ENCODE results near the gene TBC1D2. TPM values are rescaled to one million over a fixed set of nuclear protein-coding genes. Genes with fewer than 3 reads are reported as not detected.

Gene TBC1D2
- total and polyA plus RNA-seq, 2 donors (not counting 1 experiment from before 2014, with no cell fraction given) = 7.5 to 24.9 TPM

GRCh38 chr9:98181746-98182068 is 73.7 kb downstream of the TBC1D2 start:
- H3K4me1 ChIP-seq (ENCODE audit: control insufficient read depth, extremely low read depth, insufficient read depth, low read length) = no peaks in the 10 kb centered on the region
- H3K9ac ChIP-seq (ENCODE audit: insufficient read depth, low read length) = no peak overlapping the region
- H3K36me3 ChIP-seq (ENCODE audit: control insufficient read depth, insufficient read depth, low read length) = no peaks in the 10 kb centered on the region
- TF ChIP-seq CTCF (conservative IDR thresholded peaks at IDR 0.05 in 1 of 2, IDR thresholded peaks at IDR 0.05 in 1 of 2; ENCODE audit: low read depth in 1 of 2, low read length in 2 of 2) = no peak
- no peak for TF ChIP-seq EZH2 (IDR thresholded peaks at IDR 0.05; ENCODE audit: low read length, missing control alignments)
- H3K9me3 ChIP-seq (ENCODE audit: control insufficient read depth, insufficient read depth, low read depth, low read length) = no peaks in the 10 kb centered on the region
- H2AFZ ChIP-seq (ENCODE audit: low read length) = no peak overlapping the region
- peaks cover 4% of the 10 kb centered on the region for H3K27me3 ChIP-seq (ENCODE audit: control insufficient read depth, insufficient read depth, low read length)
- no peak overlapping the region for H3K27ac ChIP-seq (ENCODE audit: insufficient read depth, low read length)
- no peaks in the 10 kb centered on the region for H3K79me2 ChIP-seq (ENCODE audit: control insufficient read depth, insufficient read depth, low read length)
- H3K4me3 ChIP-seq (replicated peaks in 1 of 4; ENCODE audit: control extremely low read depth in 1 of 4, insufficient read depth in 1 of 4, low read depth in 3 of 4, low read length in 4 of 4) = no peak overlapping the region
- no peaks in the 10 kb centered on the region for H4K20me1 ChIP-seq (ENCODE audit: control insufficient read depth, extremely low read depth, insufficient read depth, low read length)
- H3K4me2 ChIP-seq (ENCODE audit: extremely low read depth, insufficient read depth, low read length) = no peak overlapping the region
- DNase-seq (ENCODE audit: low read depth in 2 of 2) = no peak

DNA sequence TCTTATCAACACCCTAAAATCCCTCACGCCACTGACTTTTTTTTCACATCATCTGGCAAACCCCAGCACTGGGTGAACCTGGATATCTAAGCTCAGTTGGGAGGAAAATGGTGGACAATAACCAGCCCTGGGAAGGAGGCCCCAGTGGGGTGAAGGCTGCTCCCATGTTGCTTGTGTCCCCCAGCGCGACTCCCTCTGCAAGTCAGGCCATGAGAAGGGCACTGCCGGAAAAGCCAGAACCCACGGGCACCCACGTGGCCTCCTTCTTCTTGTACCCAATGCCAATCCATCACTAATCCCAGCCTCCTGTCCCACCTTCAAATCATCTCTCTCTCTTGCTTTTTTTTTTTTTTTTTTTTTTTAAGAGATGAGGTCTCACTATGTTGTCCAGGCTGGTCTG is 74.5 kb downstream of the TBC1D2 start:
- no peak for TF ChIP-seq EZH2 (IDR thresholded peaks at IDR 0.05; ENCODE audit: low read length, missing control alignments)
- TF ChIP-seq CTCF (conservative IDR thresholded peaks at IDR 0.05 in 1 of 2, IDR thresholded peaks at IDR 0.05 in 1 of 2; ENCODE audit: low read depth in 1 of 2, low read length in 2 of 2) = no peak
- no peaks in the 10 kb centered on the region for H4K20me1 ChIP-seq (ENCODE audit: control insufficient read depth, extremely low read depth, insufficient read depth, low read length)
- no peaks in the 10 kb centered on the region for H3K4me1 ChIP-seq (ENCODE audit: control insufficient read depth, extremely low read depth, insufficient read depth, low read length)
- DNase-seq (ENCODE audit: low read depth in 2 of 2) = no peak
- no peaks in the 10 kb centered on the region for H3K79me2 ChIP-seq (ENCODE audit: control insufficient read depth, insufficient read depth, low read length)
- no peak overlapping the region for H3K9ac ChIP-seq (ENCODE audit: insufficient read depth, low read length)
- peaks cover 4% of the 10 kb centered on the region for H3K27me3 ChIP-seq (ENCODE audit: control insufficient read depth, insufficient read depth, low read length)
- H2AFZ ChIP-seq (ENCODE audit: low read length) = no peak overlapping the region
- H3K36me3 ChIP-seq (ENCODE audit: control insufficient read depth, insufficient read depth, low read length) = no peaks in the 10 kb centered on the region
- H3K27ac ChIP-seq (ENCODE audit: insufficient read depth, low read length) = no peak overlapping the region
- no peak overlapping the region for H3K4me2 ChIP-seq (ENCODE audit: extremely low read depth, insufficient read depth, low read length)
- no peaks in the 10 kb centered on the region for H3K9me3 ChIP-seq (ENCODE audit: control insufficient read depth, insufficient read depth, low read depth, low read length)
- no peak overlapping the region for H3K4me3 ChIP-seq (replicated peaks in 1 of 4; ENCODE audit: control extremely low read depth in 1 of 4, insufficient read depth in 1 of 4, low read depth in 3 of 4, low read length in 4 of 4)

GRCh38 chr9:98178874-98179850 is 76.3 kb downstream of the TBC1D2 start:
- H3K79me2 ChIP-seq (ENCODE audit: control insufficient read depth, insufficient read depth, low read length) = no peaks in the 10 kb centered on the region
- H2AFZ ChIP-seq (ENCODE audit: low read length) = no peak overlapping the region
- no peaks in the 10 kb centered on the region for H3K9me3 ChIP-seq (ENCODE audit: control insufficient read depth, insufficient read depth, low read depth, low read length)
- no peak for TF ChIP-seq CTCF (conservative IDR thresholded peaks at IDR 0.05 in 1 of 2, IDR thresholded peaks at IDR 0.05 in 1 of 2; ENCODE audit: low read depth in 1 of 2, low read length in 2 of 2)
- H3K4me1 ChIP-seq (ENCODE audit: control insufficient read depth, extremely low read depth, insufficient read depth, low read length) = no peaks in the 10 kb centered on the region
- no peaks in the 10 kb centered on the region for H4K20me1 ChIP-seq (ENCODE audit: control insufficient read depth, extremely low read depth, insufficient read depth, low read length)
- H3K4me3 ChIP-seq (replicated peaks in 1 of 4; ENCODE audit: control extremely low read depth in 1 of 4, insufficient read depth in 1 of 4, low read depth in 3 of 4, low read length in 4 of 4) = no peak overlapping the region
- no peak for DNase-seq (ENCODE audit: low read depth in 2 of 2)
- no peaks in the 10 kb centered on the region for H3K36me3 ChIP-seq (ENCODE audit: control insufficient read depth, insufficient read depth, low read length)
- no peak overlapping the region for H3K4me2 ChIP-seq (ENCODE audit: extremely low read depth, insufficient read depth, low read length)
- no peak overlapping the region for H3K9ac ChIP-seq (ENCODE audit: insufficient read depth, low read length)
- peaks cover 4% of the 10 kb centered on the region for H3K27me3 ChIP-seq (ENCODE audit: control insufficient read depth, insufficient read depth, low read length)
- H3K27ac ChIP-seq (ENCODE audit: insufficient read depth, low read length) = no peak overlapping the region

Data from fibroblast of lung (primary cell).